ENCODE data around the gene RASA3. TPM values are rescaled to one million over a fixed set of nuclear protein-coding genes. Genes with fewer than 3 reads are reported as not detected.

The RASA3 gene
- total RNA-seq, 1 donor from 2014 or later: 9.3 TPM

GRCh38 chr13:113955691-113956090, 176.7 kb downstream of the RASA3 start:
- H3K9me3 Mint-ChIP-seq: peaks cover 10% of the 10 kb centered on the region
- H3K4me3 Mint-ChIP-seq: no peak overlapping the region
- H3K4me1 Mint-ChIP-seq (ENCODE audit: unreplicated experiment): no peaks in the 10 kb centered on the region
- H3K27me3 Mint-ChIP-seq: no peaks in the 10 kb centered on the region
- H3K27ac Mint-ChIP-seq: no peak overlapping the region
- H3K36me3 Mint-ChIP-seq: no peaks in the 10 kb centered on the region
- no peak for TF ChIP-seq CTCF (conservative IDR thresholded peaks at IDR 0.05)
- no peak for DNase-seq (ENCODE audit: extremely low spot score, unreplicated experiment)

- H3K4me3 Mint-ChIP-seq: no peak overlapping the region
- H3K9me3 Mint-ChIP-seq: peaks cover 6% of the 10 kb centered on the region
- no peak overlapping the region for H3K27ac Mint-ChIP-seq
These were observed 177.2 kb downstream of the RASA3 start for GRCh38 chr13:113955235-113955634.

GRCh38 chr13:113954046-113954835, 178.2 kb downstream of the RASA3 start:
- H3K9me3 Mint-ChIP-seq: peaks cover 4% of the 10 kb centered on the region
- no peak for DNase-seq (ENCODE audit: extremely low spot score, unreplicated experiment)
- no peaks in the 10 kb centered on the region for H3K36me3 Mint-ChIP-seq
- no peak for TF ChIP-seq CTCF (conservative IDR thresholded peaks at IDR 0.05)
- H3K27ac Mint-ChIP-seq: no peak overlapping the region
- no peaks in the 10 kb centered on the region for H3K27me3 Mint-ChIP-seq
- no peak overlapping the region for H3K4me3 Mint-ChIP-seq
- no peaks in the 10 kb centered on the region for H3K4me1 Mint-ChIP-seq (ENCODE audit: unreplicated experiment)

More at GRCh38 chr13:113955235-113955634, 177.2 kb downstream of the RASA3 start:
- H3K36me3 Mint-ChIP-seq: no peaks in the 10 kb centered on the region
- no peak for TF ChIP-seq CTCF (conservative IDR thresholded peaks at IDR 0.05)
- H3K4me1 Mint-ChIP-seq (ENCODE audit: unreplicated experiment): no peaks in the 10 kb centered on the region
- DNase-seq (ENCODE audit: extremely low spot score, unreplicated experiment): no peak
- no peaks in the 10 kb centered on the region for H3K27me3 Mint-ChIP-seq

- TF ChIP-seq CTCF (conservative IDR thresholded peaks at IDR 0.05): no peak
- Mint-ChIP-seq H3K27me3 (no peaks in the 10 kb centered on the region), H3K4me1 (ENCODE audit: unreplicated experiment) (no peaks in the 10 kb centered on the region), H3K27ac (no peak overlapping the region), H3K9me3 (no peaks in the 10 kb centered on the region), H3K4me3 (no peak overlapping the region), H3K36me3 (no peaks in the 10 kb centered on the region)
- no peak for DNase-seq (ENCODE audit: extremely low spot score, unreplicated experiment)
These were observed 178.9 kb downstream of the RASA3 start for GRCh38 chr13:113953561-113953960.

GRCh38 chr13:113952983-113953520, 179.4 kb downstream of the RASA3 start:
- Mint-ChIP-seq H3K27ac (no peak overlapping the region), H3K4me1 (ENCODE audit: unreplicated experiment) (no peaks in the 10 kb centered on the region), H3K4me3 (no peak overlapping the region), H3K36me3 (no peaks in the 10 kb centered on the region), H3K27me3 (no peaks in the 10 kb centered on the region), H3K9me3 (no peaks in the 10 kb centered on the region)
- no peak for DNase-seq (ENCODE audit: extremely low spot score, unreplicated experiment)
- TF ChIP-seq CTCF (conservative IDR thresholded peaks at IDR 0.05): no peak
